GM18502 (cell line): ENCODE data around the gene PSMA5.
"Not testable (repeated sequence)": the region's sequence is repeated elsewhere in the genome, so short reads cannot be mapped to it uniquely, and the experiment has no call there.

Experiments
- ATAC-seq: cut with Tn5 transposase; IDR thresholded peaks from one replicate; pipeline ENCODE4 v1.9.1; 2021; ENCODE audit warnings: mild to moderate bottlenecking; ENCODE audit not compliant: unreplicated experiment, poor library complexity

PSMA5 gene

GRCh38 chr1:109393617-109394233 lies 32.5 kb downstream of the PSMA5 start:
- no peak for ATAC-seq

- ATAC-seq = no peak
Measured at GRCh38 chr1:109392788-109393616, 33.2 kb downstream of the PSMA5 start.

- no peak for ATAC-seq
Measured at GRCh38 chr1:109392037-109392787, 34.0 kb downstream of the PSMA5 start.

GRCh38 chr1:109391626-109392025 lies 34.6 kb downstream of the PSMA5 start:
- peak; percentile 77 for ATAC-seq

GRCh38 chr1:109391157-109391556 lies 35.1 kb downstream of the PSMA5 start:
- ATAC-seq = no peak

- ATAC-seq = no peak
Measured at GRCh38 chr1:109389638-109390341, 36.5 kb downstream of the PSMA5 start.

GRCh38 chr1:109388884-109389637 lies 37.2 kb downstream of the PSMA5 start:
- no peak for ATAC-seq

- no peak for ATAC-seq
Measured at GRCh38 chr1:109388208-109388711, 38.0 kb downstream of the PSMA5 start.

- ATAC-seq = no peak
Measured at GRCh38 chr1:109386054-109386717, 40.1 kb downstream of the PSMA5 start.

- no peak for ATAC-seq
Measured at GRCh38 chr1:109385417-109385816, 40.8 kb downstream of the PSMA5 start.

GRCh38 chr1:109383854-109384253 lies 42.4 kb downstream of the PSMA5 start:
- no peak for ATAC-seq

- no peak for ATAC-seq
Measured at GRCh38 chr1:109383087-109383779, 43.0 kb downstream of the PSMA5 start.

- ATAC-seq = no peak
Measured at GRCh38 chr1:109381573-109381972, 44.7 kb downstream of the PSMA5 start.

GRCh38 chr1:109379907-109380306 lies 46.3 kb downstream of the PSMA5 start:
- no peak for ATAC-seq

GRCh38 chr1:109379422-109379821 lies 46.8 kb downstream of the PSMA5 start:
- ATAC-seq = no peak

GRCh38 chr1:109377698-109378097 lies 48.5 kb downstream of the PSMA5 start:
- ATAC-seq = no peak

- not testable (repeated sequence) for ATAC-seq
Measured at GRCh38 chr1:109373696-109374095, 52.6 kb downstream of the PSMA5 start.

GRCh38 chr1:109373126-109373525 lies 53.1 kb downstream of the PSMA5 start:
- ATAC-seq = no peak

- no peak for ATAC-seq
Measured at GRCh38 chr1:109372281-109372680, 54.0 kb downstream of the PSMA5 start.
